Activated naive CD4-positive, alpha-beta T cell treated with anti-CD3 and anti-CD28 coated beads for 36 hours (primary cell): Measurements from ENCODE around the gene TMEM45A. TPM values are rescaled to one million over a fixed set of nuclear protein-coding genes. Genes with fewer than 3 reads are reported as not detected.

Experiments
- CTCF ChIA-PET: fragments of 350-600 bp; sonication (Branson Sonifier 250); formaldehyde crosslinking; loops from one replicate; lab custom pipeline; 2021; ENCODE audit warnings: antibody characterized with exemption; lab: Charles Lee
- DNase-seq: peaks from one replicate; pipeline ENCODE4 v3.0.0-alpha.2; 2020
- H3K27ac Mint-ChIP-seq: one replicate; pipeline ENCODE4 v1.8.0; 2021; ENCODE audit warnings: mild to moderate bottlenecking, mixed read lengths
- H3K27me3 Mint-ChIP-seq: one replicate; pipeline ENCODE4 v1.8.0; 2021; ENCODE audit warnings: low read depth, mixed read lengths
- H3K36me3 Mint-ChIP-seq: one replicate; pipeline ENCODE4 v1.8.0; 2021; ENCODE audit warnings: low read depth, mixed read lengths
- H3K4me1 Mint-ChIP-seq: one replicate; pipeline ENCODE4 v1.8.0; 2021; ENCODE audit warnings: low read depth, mixed read lengths
- H3K4me3 Mint-ChIP-seq: one replicate; pipeline ENCODE4 v1.8.0; 2021; ENCODE audit warnings: mild to moderate bottlenecking, moderate library complexity, mixed read lengths
- H3K9me3 Mint-ChIP-seq: one replicate; pipeline ENCODE4 v1.8.0; 2021; ENCODE audit warnings: mixed read lengths
- intact Hi-C: fragments of 100-400 bp; cut with micrococcal nuclease; formaldehyde crosslinking; loops from one replicate; pipeline ENCODE4 v1.15.1; 2023
- total RNA-seq, 2 experiments: library from RNA; stranded (reverse); gene quantifications; one replicate each; pipeline ENCODE4 v1.2.3, GENCODE V29; 2021

Gene TMEM45A
- total RNA-seq, 2 experiments from 2014 or later, result 0.21 to 0.22 TPM

GRCh38 chr3:100522125-100522524, 29.7 kb downstream of the TMEM45A start:
- DNase-seq, result no peak
- Mint-ChIP-seq H3K4me3 (no peak overlapping the region), H3K4me1 (no peaks in the 10 kb centered on the region), H3K36me3 (no peaks in the 10 kb centered on the region), H3K27ac (no peak overlapping the region), H3K9me3 (no peaks in the 10 kb centered on the region), H3K27me3 (peaks cover 2% of the 10 kb centered on the region)
- CTCF ChIA-PET, result no interaction called here
- intact Hi-C loops, result no loop called here

- Mint-ChIP-seq H3K36me3 (no peaks in the 10 kb centered on the region), H3K27ac (no peak overlapping the region), H3K4me3 (no peak overlapping the region), H3K4me1 (no peaks in the 10 kb centered on the region), H3K27me3 (peaks cover 3% of the 10 kb centered on the region), H3K9me3 (no peaks in the 10 kb centered on the region)
- CTCF ChIA-PET, result interaction anchor here (0.6 to 1.1 kb wide), 3 partner anchors 17 to 60 kb away, joined by 4 to 9 read pairs (median 5); no protein-coding TSS in a partner anchor
- DNase-seq, result no peak
- intact Hi-C loops, result no loop called here
Observed at GRCh38 chr3:100523050-100523760, 30.8 kb downstream of the TMEM45A start.

- DNase-seq, result no peak
- Mint-ChIP-seq H3K27me3 (peaks cover 8% of the 10 kb centered on the region), H3K36me3 (no peaks in the 10 kb centered on the region), H3K9me3 (no peaks in the 10 kb centered on the region), H3K4me3 (no peak overlapping the region), H3K27ac (no peak overlapping the region), H3K4me1 (no peaks in the 10 kb centered on the region)
- intact Hi-C loops, result no loop called here
- CTCF ChIA-PET, result interaction anchor here (0.7 to 1.1 kb wide), 3 partner anchors 63 to 665 kb away, joined by 3 read pairs; no protein-coding TSS in a partner anchor
Observed at GRCh38 chr3:100525753-100526612, 33.6 kb downstream of the TMEM45A start.

GRCh38 chr3:100526613-100527346, 34.4 kb downstream of the TMEM45A start:
- Mint-ChIP-seq H3K4me3 (no peak overlapping the region), H3K27me3 (peaks cover 8% of the 10 kb centered on the region), H3K36me3 (no peaks in the 10 kb centered on the region), H3K9me3 (no peaks in the 10 kb centered on the region), H3K27ac (no peak overlapping the region), H3K4me1 (no peaks in the 10 kb centered on the region)
- intact Hi-C loops, result no loop called here
- no peak for DNase-seq
- CTCF ChIA-PET, result interaction anchor here (1.1 kb wide), 1 partner anchor 63 kb away, joined by 3 read pairs; no protein-coding TSS in a partner anchor

GRCh38 chr3:100527347-100527735, 34.9 kb downstream of the TMEM45A start:
- no peaks in the 10 kb centered on the region for H3K4me1 Mint-ChIP-seq
- H3K4me3 Mint-ChIP-seq, result no peak overlapping the region
- intact Hi-C loops, result no loop called here
- H3K27ac Mint-ChIP-seq, result no peak overlapping the region
- DNase-seq, result no peak
- H3K36me3 Mint-ChIP-seq, result no peaks in the 10 kb centered on the region
- peaks cover 8% of the 10 kb centered on the region for H3K27me3 Mint-ChIP-seq
- CTCF ChIA-PET, result no interaction called here
- no peaks in the 10 kb centered on the region for H3K9me3 Mint-ChIP-seq

GRCh38 chr3:100531093-100531492, 38.7 kb downstream of the TMEM45A start:
- H3K27ac Mint-ChIP-seq, result no peak overlapping the region
- peaks cover 6% of the 10 kb centered on the region for H3K27me3 Mint-ChIP-seq
- no peaks in the 10 kb centered on the region for H3K4me1 Mint-ChIP-seq
- intact Hi-C loops, result no loop called here
- CTCF ChIA-PET, result interaction anchor here (0.6 kb wide), 1 partner anchor 31 kb away, joined by 3 read pairs; no protein-coding TSS in a partner anchor
- no peak for DNase-seq
- H3K4me3 Mint-ChIP-seq, result no peak overlapping the region
- H3K9me3 Mint-ChIP-seq, result no peaks in the 10 kb centered on the region
- no peaks in the 10 kb centered on the region for H3K36me3 Mint-ChIP-seq

GRCh38 chr3:100532411-100532810, 40.0 kb downstream of the TMEM45A start:
- no peaks in the 10 kb centered on the region for H3K4me1 Mint-ChIP-seq
- intact Hi-C loops, result no loop called here
- no peaks in the 10 kb centered on the region for H3K36me3 Mint-ChIP-seq
- H3K27me3 Mint-ChIP-seq, result peaks cover 6% of the 10 kb centered on the region
- DNase-seq, result no peak
- no peaks in the 10 kb centered on the region for H3K9me3 Mint-ChIP-seq
- no peak overlapping the region for H3K27ac Mint-ChIP-seq
- H3K4me3 Mint-ChIP-seq, result no peak overlapping the region
- CTCF ChIA-PET, result interaction anchor here (0.6 kb wide), 1 partner anchor 38 kb away, joined by 3 read pairs; no protein-coding TSS in a partner anchor

- Mint-ChIP-seq H3K9me3 (no peaks in the 10 kb centered on the region), H3K27ac (no peak overlapping the region), H3K4me3 (no peak overlapping the region), H3K36me3 (no peaks in the 10 kb centered on the region), H3K4me1 (no peaks in the 10 kb centered on the region), H3K27me3 (peaks cover 5% of the 10 kb centered on the region)
- intact Hi-C loops, result no loop called here
- DNase-seq, result no peak
- CTCF ChIA-PET, result no interaction called here
Observed at GRCh38 chr3:100533176-100533575, 40.8 kb downstream of the TMEM45A start.

- no peaks in the 10 kb centered on the region for H3K27me3 Mint-ChIP-seq
- H3K4me3 Mint-ChIP-seq, result no peak overlapping the region
- H3K9me3 Mint-ChIP-seq, result no peaks in the 10 kb centered on the region
- no peaks in the 10 kb centered on the region for H3K36me3 Mint-ChIP-seq
- H3K27ac Mint-ChIP-seq, result no peak overlapping the region
- no peak for DNase-seq
- intact Hi-C loops, result no loop called here
- CTCF ChIA-PET, result no interaction called here
- H3K4me1 Mint-ChIP-seq, result no peaks in the 10 kb centered on the region
Observed at GRCh38 chr3:100535610-100535943, 43.2 kb downstream of the TMEM45A start.

- Mint-ChIP-seq H3K4me3 (no peak overlapping the region), H3K27me3 (no peaks in the 10 kb centered on the region), H3K9me3 (no peaks in the 10 kb centered on the region), H3K4me1 (no peaks in the 10 kb centered on the region), H3K36me3 (no peaks in the 10 kb centered on the region), H3K27ac (no peak overlapping the region)
- DNase-seq, result no peak
- CTCF ChIA-PET, result no interaction called here
- intact Hi-C loops, result no loop called here
Observed at GRCh38 chr3:100536093-100536492, 43.7 kb downstream of the TMEM45A start.

GRCh38 chr3:100537646-100538338, 45.4 kb downstream of the TMEM45A start:
- no peaks in the 10 kb centered on the region for H3K36me3 Mint-ChIP-seq
- H3K27me3 Mint-ChIP-seq, result no peaks in the 10 kb centered on the region
- CTCF ChIA-PET, result no interaction called here
- no peak overlapping the region for H3K4me3 Mint-ChIP-seq
- H3K4me1 Mint-ChIP-seq, result no peaks in the 10 kb centered on the region
- no peak for DNase-seq
- intact Hi-C loops, result no loop called here
- no peaks in the 10 kb centered on the region for H3K9me3 Mint-ChIP-seq
- H3K27ac Mint-ChIP-seq, result no peak overlapping the region

- Mint-ChIP-seq H3K27ac (no peak overlapping the region), H3K36me3 (no peaks in the 10 kb centered on the region), H3K9me3 (no peaks in the 10 kb centered on the region)
Observed at GRCh38 chr3:100538339-100538706, 45.9 kb downstream of the TMEM45A start.

More at GRCh38 chr3:100538339-100538706, 45.9 kb downstream of the TMEM45A start:
- no peak for DNase-seq
- H3K27me3 Mint-ChIP-seq, result no peaks in the 10 kb centered on the region
- H3K4me3 Mint-ChIP-seq, result no peak overlapping the region
- intact Hi-C loops, result no loop called here
- H3K4me1 Mint-ChIP-seq, result no peaks in the 10 kb centered on the region
- CTCF ChIA-PET, result no interaction called here
